ENCODE measurements around the gene NBR1.
"Not testable (repeated sequence)": the region's sequence is repeated elsewhere in the genome, so short reads cannot be mapped to it uniquely, and the experiment has no call there.

NBR1 gene

GRCh38 chr17:43216369-43216761 lies 45.4 kb downstream of the NBR1 start:
- no peak for DNase-seq (ENCODE audit: low read depth)

GRCh38 chr17:43216762-43217613 lies 46.0 kb downstream of the NBR1 start:
- no peak for DNase-seq (ENCODE audit: low read depth)

- DNase-seq (ENCODE audit: low read depth) = no peak
Observed at GRCh38 chr17:43217614-43218087, 46.6 kb downstream of the NBR1 start.

GRCh38 chr17:43219001-43219400 lies 48.0 kb downstream of the NBR1 start:
- no peak for DNase-seq (ENCODE audit: low read depth)

- DNase-seq (ENCODE audit: low read depth) = no peak
Observed at GRCh38 chr17:43219746-43220380, 48.8 kb downstream of the NBR1 start.

- no peak for DNase-seq (ENCODE audit: low read depth)
Observed at GRCh38 chr17:43220511-43221125, 49.6 kb downstream of the NBR1 start.

- no peak for DNase-seq (ENCODE audit: low read depth)
Observed at GRCh38 chr17:43224146-43224705, 53.2 kb downstream of the NBR1 start.

GRCh38 chr17:43226393-43226792 lies 55.4 kb downstream of the NBR1 start:
- no peak for DNase-seq (ENCODE audit: low read depth)

- not testable (repeated sequence) for DNase-seq (ENCODE audit: low read depth)
Observed at GRCh38 chr17:43228020-43228782, 57.2 kb downstream of the NBR1 start, which contains the start of gene CCDC200. TSS of gene CCDC200 (minus strand) at chr17:43228623. CDS start at chr17:43228554, 69 bp downstream.

- DNase-seq (ENCODE audit: low read depth) = not testable (repeated sequence)
Observed at GRCh38 chr17:43231205-43232020, 60.4 kb downstream of the NBR1 start.

- DNase-seq (ENCODE audit: low read depth) = not testable (repeated sequence)
Observed at GRCh38 chr17:43232021-43232699, 61.1 kb downstream of the NBR1 start.

- DNase-seq (ENCODE audit: low read depth) = not testable (repeated sequence)
Observed at GRCh38 chr17:43233263-43233662, 62.2 kb downstream of the NBR1 start.

GRCh38 chr17:43233877-43234276 lies 62.9 kb downstream of the NBR1 start, which contains the start of gene RNU2-1:
TSS of gene RNU2-1 (minus strand) at chr17:43233977.
- not testable (repeated sequence) for DNase-seq (ENCODE audit: low read depth)

GRCh38 chr17:43239597-43239996 lies 68.6 kb downstream of the NBR1 start:
- not testable (repeated sequence) for DNase-seq (ENCODE audit: low read depth)

- not testable (repeated sequence) for DNase-seq (ENCODE audit: low read depth)
Observed at GRCh38 chr17:43240596-43241352, 69.8 kb downstream of the NBR1 start.

- not testable (repeated sequence) for DNase-seq (ENCODE audit: low read depth)
Observed at GRCh38 chr17:43246456-43246855, 75.4 kb downstream of the NBR1 start.
